ENCODE results near the gene DUSP23. TPM values are rescaled to one million over a fixed set of nuclear protein-coding genes. Genes with fewer than 3 reads are reported as not detected.

DUSP23 gene
- total and polyA plus RNA-seq, 9 donors, result 5.2 to 12.1 (median 8.0) TPM

- no peak overlapping the region for H3K27ac ChIP-seq (ENCODE audit: low read length)
- DNase-seq, result peak; percentile 24
- H3K4me1 ChIP-seq (ENCODE audit: control insufficient read depth, insufficient read depth, low read length), result peaks cover 9% of the 10 kb centered on the region
- no CpG with 5 or more reads among the region's 2 CpGs for WGBS (ENCODE audit: insufficient coverage)
- H3K4me3 ChIP-seq (ENCODE audit: low read length), result no peak overlapping the region
- no peaks in the 10 kb centered on the region for H3K27me3 ChIP-seq (ENCODE audit: control insufficient read depth, insufficient read depth, low read length)
- H3K9me3 ChIP-seq (replicated peaks; ENCODE audit: control insufficient read depth, low read depth, low read length), result no peaks in the 10 kb centered on the region
- no peaks in the 10 kb centered on the region for H3K36me3 ChIP-seq (ENCODE audit: control insufficient read depth, insufficient read depth, low read length)
Measured at GRCh38 chr1:159779403-159779851, 1.3 kb upstream of the DUSP23 start.

- H3K4me1 ChIP-seq (ENCODE audit: control insufficient read depth, insufficient read depth, low read length), result peaks cover 9% of the 10 kb centered on the region
- no peaks in the 10 kb centered on the region for H3K9me3 ChIP-seq (replicated peaks; ENCODE audit: control insufficient read depth, low read depth, low read length)
- H3K27me3 ChIP-seq (ENCODE audit: control insufficient read depth, insufficient read depth, low read length), result no peaks in the 10 kb centered on the region
- H3K4me3 ChIP-seq (ENCODE audit: low read length), result no peak overlapping the region
- 93% methylated on average over 9 of the region's 12 CpGs for WGBS (ENCODE audit: insufficient coverage)
- no peak overlapping the region for H3K27ac ChIP-seq (ENCODE audit: low read length)
- no peak for DNase-seq
- H3K36me3 ChIP-seq (ENCODE audit: control insufficient read depth, insufficient read depth, low read length), result no peaks in the 10 kb centered on the region
Measured at GRCh38 chr1:159781992-159782391, 1.2 kb downstream of the DUSP23 start.

GRCh38 chr1:159783724-159784123, 3.0 kb downstream of the DUSP23 start:
- no peaks in the 10 kb centered on the region for H3K36me3 ChIP-seq (ENCODE audit: control insufficient read depth, insufficient read depth, low read length)
- DNase-seq, result no peak
- no CpG with 5 or more reads among the region's 1 CpG for WGBS (ENCODE audit: insufficient coverage)
- H3K9me3 ChIP-seq (replicated peaks; ENCODE audit: control insufficient read depth, low read depth, low read length), result no peaks in the 10 kb centered on the region
- no peaks in the 10 kb centered on the region for H3K27me3 ChIP-seq (ENCODE audit: control insufficient read depth, insufficient read depth, low read length)
- no peak overlapping the region for H3K4me3 ChIP-seq (ENCODE audit: low read length)
- peaks cover 9% of the 10 kb centered on the region for H3K4me1 ChIP-seq (ENCODE audit: control insufficient read depth, insufficient read depth, low read length)
- no peak overlapping the region for H3K27ac ChIP-seq (ENCODE audit: low read length)

GRCh38 chr1:159786465-159786864, 5.7 kb downstream of the DUSP23 start:
- H3K4me1 ChIP-seq (ENCODE audit: control insufficient read depth, insufficient read depth, low read length), result peaks cover 4% of the 10 kb centered on the region
- H3K27me3 ChIP-seq (ENCODE audit: control insufficient read depth, insufficient read depth, low read length), result no peaks in the 10 kb centered on the region
- H3K4me3 ChIP-seq (ENCODE audit: low read length), result no peak overlapping the region
- WGBS (ENCODE audit: insufficient coverage), result no CpG with 5 or more reads among the region's 3 CpGs
- H3K9me3 ChIP-seq (replicated peaks; ENCODE audit: control insufficient read depth, low read depth, low read length), result no peaks in the 10 kb centered on the region
- no peak overlapping the region for H3K27ac ChIP-seq (ENCODE audit: low read length)
- H3K36me3 ChIP-seq (ENCODE audit: control insufficient read depth, insufficient read depth, low read length), result no peaks in the 10 kb centered on the region
- no peak for DNase-seq

- Histone ChIP-seq H3K27ac (ENCODE audit: low read length) (no peak overlapping the region), H3K9me3 (replicated peaks; ENCODE audit: control insufficient read depth, low read depth, low read length) (no peaks in the 10 kb centered on the region), H3K4me1 (ENCODE audit: control insufficient read depth, insufficient read depth, low read length) (no peaks in the 10 kb centered on the region), H3K36me3 (ENCODE audit: control insufficient read depth, insufficient read depth, low read length) (no peaks in the 10 kb centered on the region), H3K27me3 (ENCODE audit: control insufficient read depth, insufficient read depth, low read length) (peaks cover 1% of the 10 kb centered on the region), H3K4me3 (ENCODE audit: low read length) (no peak overlapping the region)
- DNase-seq, result peak; percentile 36
- WGBS (ENCODE audit: insufficient coverage), result 47% methylated on average over 3 of the region's 3 CpGs
Measured at GRCh38 chr1:159786966-159787365, 6.2 kb downstream of the DUSP23 start.

- H3K4me3 ChIP-seq (ENCODE audit: low read length), result no peak overlapping the region
- peaks cover 11% of the 10 kb centered on the region for H3K27me3 ChIP-seq (ENCODE audit: control insufficient read depth, insufficient read depth, low read length)
- DNase-seq, result no peak
- no peaks in the 10 kb centered on the region for H3K36me3 ChIP-seq (ENCODE audit: control insufficient read depth, insufficient read depth, low read length)
- WGBS (ENCODE audit: insufficient coverage), result 6% methylated on average over 2 of the region's 2 CpGs
- H3K4me1 ChIP-seq (ENCODE audit: control insufficient read depth, insufficient read depth, low read length), result no peaks in the 10 kb centered on the region
- no peak overlapping the region for H3K27ac ChIP-seq (ENCODE audit: low read length)
- no peaks in the 10 kb centered on the region for H3K9me3 ChIP-seq (replicated peaks; ENCODE audit: control insufficient read depth, low read depth, low read length)
Measured at GRCh38 chr1:159790237-159790917, 9.6 kb downstream of the DUSP23 start.

- no peak for DNase-seq
- 60% methylated on average over 1 of the region's 3 CpGs for WGBS (ENCODE audit: insufficient coverage)
Measured at GRCh38 chr1:159791031-159791430, 10.3 kb downstream of the DUSP23 start.

GRCh38 chr1:159791461-159791860, 10.7 kb downstream of the DUSP23 start:
- H3K9me3 ChIP-seq (replicated peaks; ENCODE audit: control insufficient read depth, low read depth, low read length), result no peaks in the 10 kb centered on the region
- H3K27me3 ChIP-seq (ENCODE audit: control insufficient read depth, insufficient read depth, low read length), result peaks cover 13% of the 10 kb centered on the region
- no peaks in the 10 kb centered on the region for H3K36me3 ChIP-seq (ENCODE audit: control insufficient read depth, insufficient read depth, low read length)
- H3K4me1 ChIP-seq (ENCODE audit: control insufficient read depth, insufficient read depth, low read length), result no peaks in the 10 kb centered on the region
- no peak for DNase-seq
- H3K27ac ChIP-seq (ENCODE audit: low read length), result no peak overlapping the region
- WGBS (ENCODE audit: insufficient coverage), result 8% methylated on average over 3 of the region's 3 CpGs
- no peak overlapping the region for H3K4me3 ChIP-seq (ENCODE audit: low read length)

More at GRCh38 chr1:159791031-159791430, 10.3 kb downstream of the DUSP23 start:
- H3K4me3 ChIP-seq (ENCODE audit: low read length), result no peak overlapping the region
- no peaks in the 10 kb centered on the region for H3K36me3 ChIP-seq (ENCODE audit: control insufficient read depth, insufficient read depth, low read length)
- no peaks in the 10 kb centered on the region for H3K9me3 ChIP-seq (replicated peaks; ENCODE audit: control insufficient read depth, low read depth, low read length)
- no peaks in the 10 kb centered on the region for H3K4me1 ChIP-seq (ENCODE audit: control insufficient read depth, insufficient read depth, low read length)
- H3K27me3 ChIP-seq (ENCODE audit: control insufficient read depth, insufficient read depth, low read length), result peaks cover 13% of the 10 kb centered on the region
- H3K27ac ChIP-seq (ENCODE audit: low read length), result no peak overlapping the region

- DNase-seq, result no peak
- Histone ChIP-seq H3K36me3 (ENCODE audit: control insufficient read depth, insufficient read depth, low read length) (no peaks in the 10 kb centered on the region), H3K27ac (ENCODE audit: low read length) (no peak overlapping the region), H3K4me3 (ENCODE audit: low read length) (no peak overlapping the region), H3K9me3 (replicated peaks; ENCODE audit: control insufficient read depth, low read depth, low read length) (no peaks in the 10 kb centered on the region), H3K27me3 (ENCODE audit: control insufficient read depth, insufficient read depth, low read length) (peaks cover 24% of the 10 kb centered on the region), H3K4me1 (ENCODE audit: control insufficient read depth, insufficient read depth, low read length) (no peaks in the 10 kb centered on the region)
- WGBS (ENCODE audit: insufficient coverage), result 27% methylated on average over 5 of the region's 5 CpGs
Measured at GRCh38 chr1:159795534-159795933, 14.8 kb downstream of the DUSP23 start.

GRCh38 chr1:159798893-159799292, 18.1 kb downstream of the DUSP23 start:
- Histone ChIP-seq H3K4me1 (ENCODE audit: control insufficient read depth, insufficient read depth, low read length) (peaks cover 3% of the 10 kb centered on the region), H3K9me3 (replicated peaks; ENCODE audit: control insufficient read depth, low read depth, low read length) (no peaks in the 10 kb centered on the region), H3K36me3 (ENCODE audit: control insufficient read depth, insufficient read depth, low read length) (no peaks in the 10 kb centered on the region), H3K4me3 (ENCODE audit: low read length) (no peak overlapping the region), H3K27me3 (ENCODE audit: control insufficient read depth, insufficient read depth, low read length) (peaks cover 19% of the 10 kb centered on the region), H3K27ac (ENCODE audit: low read length) (no peak overlapping the region)
- 0% methylated on average over 1 of the region's 2 CpGs for WGBS (ENCODE audit: insufficient coverage)
- peak; percentile 81 for DNase-seq

Data from muscle of leg (tissue), 11 donors.